ENCODE results near the gene SFMBT2. TPM values are rescaled to one million over a fixed set of nuclear protein-coding genes. Genes with fewer than 3 reads are reported as not detected.

The SFMBT2 gene
- total RNA-seq, 3 donors from 2014 or later (not counting 1 experiment from before 2014, with no cell fraction given): 50.4 to 70.4 (median 52.2) TPM

DNA sequence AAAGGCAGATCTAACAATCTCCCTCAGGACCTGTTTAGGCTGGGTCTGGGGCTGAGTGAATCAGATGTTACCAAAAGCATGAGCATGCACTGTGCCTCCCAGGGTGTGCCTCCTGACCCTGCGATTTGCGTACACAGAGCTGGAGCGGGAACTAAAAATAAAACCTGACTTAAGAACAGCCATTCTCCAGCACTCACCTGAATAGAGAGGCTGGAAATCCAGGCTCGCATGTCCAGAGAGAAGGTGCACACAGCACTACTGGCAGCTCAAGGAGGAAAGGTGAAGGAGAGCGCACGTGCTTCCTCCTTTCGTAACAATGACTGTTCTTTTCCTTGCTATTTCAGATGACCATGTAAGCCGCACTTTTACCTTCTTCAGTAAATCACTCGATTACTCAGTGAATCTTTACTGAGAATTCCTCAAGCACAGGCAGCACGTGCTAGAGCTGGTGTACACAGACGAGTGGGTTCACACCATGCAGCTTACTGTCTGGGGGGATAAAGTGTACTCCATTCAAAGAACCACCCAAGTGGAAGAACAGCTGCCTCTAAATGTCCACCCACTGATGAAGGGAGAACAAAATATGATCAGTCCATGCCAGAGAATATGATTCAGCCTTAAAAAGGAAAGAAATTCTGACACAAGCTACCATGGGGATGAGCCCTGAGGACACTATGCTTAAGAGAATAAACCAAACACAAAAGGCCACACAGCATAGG is 45.6 kb downstream of the SFMBT2 start:
- TF ChIP-seq, protein P1, sequence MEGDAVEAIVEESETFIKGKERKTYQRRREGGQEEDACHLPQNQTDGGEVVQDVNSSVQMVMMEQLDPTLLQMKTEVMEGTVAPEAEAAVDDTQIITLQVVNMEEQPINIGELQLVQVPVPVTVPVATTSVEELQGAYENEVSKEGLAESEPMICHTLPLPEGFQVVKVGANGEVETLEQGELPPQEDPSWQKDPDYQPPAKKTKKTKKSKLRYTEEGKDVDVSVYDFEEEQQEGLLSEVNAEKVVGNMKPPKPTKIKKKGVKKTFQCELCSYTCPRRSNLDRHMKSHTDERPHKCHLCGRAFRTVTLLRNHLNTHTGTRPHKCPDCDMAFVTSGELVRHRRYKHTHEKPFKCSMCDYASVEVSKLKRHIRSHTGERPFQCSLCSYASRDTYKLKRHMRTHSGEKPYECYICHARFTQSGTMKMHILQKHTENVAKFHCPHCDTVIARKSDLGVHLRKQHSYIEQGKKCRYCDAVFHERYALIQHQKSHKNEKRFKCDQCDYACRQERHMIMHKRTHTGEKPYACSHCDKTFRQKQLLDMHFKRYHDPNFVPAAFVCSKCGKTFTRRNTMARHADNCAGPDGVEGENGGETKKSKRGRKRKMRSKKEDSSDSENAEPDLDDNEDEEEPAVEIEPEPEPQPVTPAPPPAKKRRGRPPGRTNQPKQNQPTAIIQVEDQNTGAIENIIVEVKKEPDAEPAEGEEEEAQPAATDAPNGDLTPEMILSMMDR (IDR thresholded peaks at IDR 0.05): no peak
- Histone ChIP-seq H3K4me3 (ENCODE audit: low read length) (no peak overlapping the region), H3K9me3 (ENCODE audit: control insufficient read depth, insufficient read depth, low read length) (no peaks in the 10 kb centered on the region), H3K36me3 (ENCODE audit: control insufficient read depth, insufficient read depth, low read length) (peaks cover 72% of the 10 kb centered on the region), H3K27ac (ENCODE audit: low read length) (no peak overlapping the region), H3K27me3 (ENCODE audit: control insufficient read depth, insufficient read depth, low read length) (no peaks in the 10 kb centered on the region), H3K4me1 (ENCODE audit: control insufficient read depth, insufficient read depth, low read length) (no peaks in the 10 kb centered on the region)
- Mint-ChIP-seq H3K4me1 (peaks cover 51 to 55% of the 10 kb centered on the region in 2 donors), H3K27me3 (ENCODE audit: low read depth in 2 of 2) (no peaks in the 10 kb centered on the region), H3K4me3 (no peak overlapping the region), H3K36me3 (peaks cover 22% of the 10 kb centered on the region), H3K9me3 (no peaks in the 10 kb centered on the region), H3K27ac (peak overlapping the region; percentile 85 to 87)
- intact Hi-C loops (cut with micrococcal nuclease): no loop called here
- WGBS (ENCODE audit: insufficient coverage): 92% methylated on average over 11 of the region's 11 CpGs
- ATAC-seq (no peak), DNase-seq (no peak)

DNA sequence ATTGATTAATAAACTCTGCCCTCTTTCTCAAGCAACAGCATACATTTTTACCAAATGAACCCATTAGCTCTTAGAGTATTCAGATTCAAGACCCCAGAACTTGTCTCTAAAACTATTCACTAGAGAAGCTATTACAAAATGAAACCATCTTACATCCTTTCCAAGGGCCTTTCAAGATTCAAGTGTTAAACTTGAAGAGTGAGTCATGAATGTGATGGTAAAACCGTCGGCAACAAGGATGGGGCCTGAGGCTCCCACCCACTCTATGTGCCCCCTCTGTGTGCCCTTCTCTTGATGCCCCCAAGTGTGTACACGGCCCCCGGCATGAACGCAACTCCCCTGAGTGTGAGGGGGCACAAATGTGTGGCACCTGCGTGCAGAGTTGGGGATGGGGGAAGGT is 46.4 kb downstream of the SFMBT2 start:
- no peak for DNase-seq
- Histone ChIP-seq H3K9me3 (ENCODE audit: control insufficient read depth, insufficient read depth, low read length) (no peaks in the 10 kb centered on the region), H3K4me1 (ENCODE audit: control insufficient read depth, insufficient read depth, low read length) (no peaks in the 10 kb centered on the region), H3K27me3 (ENCODE audit: control insufficient read depth, insufficient read depth, low read length) (no peaks in the 10 kb centered on the region), H3K36me3 (ENCODE audit: control insufficient read depth, insufficient read depth, low read length) (peaks cover 69% of the 10 kb centered on the region), H3K4me3 (ENCODE audit: low read length) (no peak overlapping the region), H3K27ac (ENCODE audit: low read length) (no peak overlapping the region)
- Mint-ChIP-seq H3K4me3 (no peak overlapping the region), H3K27ac (peak overlapping the region; percentile 85 to 87), H3K4me1 (peaks cover 56% of the 10 kb centered on the region in 2 donors), H3K36me3 (peaks cover 18% of the 10 kb centered on the region), H3K9me3 (no peaks in the 10 kb centered on the region), H3K27me3 (ENCODE audit: low read depth in 2 of 2) (no peaks in the 10 kb centered on the region)
- WGBS (ENCODE audit: insufficient coverage): 81% methylated on average over 3 of the region's 6 CpGs
- intact Hi-C loops (cut with micrococcal nuclease): no loop called here
- TF ChIP-seq, protein P1 (IDR thresholded peaks at IDR 0.05): no peak
- ATAC-seq: peak; percentile 24 to 52 (median 52)

DNA sequence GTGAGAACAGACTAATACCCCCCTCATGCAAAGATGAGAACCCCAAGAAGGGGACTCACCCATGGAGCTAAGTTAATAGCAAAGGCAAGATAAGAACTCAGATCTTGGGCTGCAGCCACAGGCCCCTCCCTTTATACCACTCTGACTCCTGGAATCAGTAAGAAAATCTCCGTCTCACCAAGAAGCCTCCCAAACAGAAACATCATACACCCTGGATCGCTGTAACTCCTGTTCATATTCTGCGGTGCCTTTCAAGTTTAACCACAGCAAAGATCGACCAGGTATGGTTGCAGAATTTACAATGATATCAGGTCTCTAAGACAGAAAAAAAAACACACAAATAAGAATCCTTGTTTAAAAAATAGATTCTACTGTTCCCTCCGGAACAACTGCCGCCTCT is 47.1 kb downstream of the SFMBT2 start:
- ATAC-seq (no peak), DNase-seq (no peak)
- H3K36me3 Mint-ChIP-seq: peaks cover 18% of the 10 kb centered on the region
- H3K27ac Mint-ChIP-seq: peak overlapping the region; percentile 85 to 87
- H3K4me1 ChIP-seq (ENCODE audit: control insufficient read depth, insufficient read depth, low read length): no peaks in the 10 kb centered on the region
- peaks cover 63% of the 10 kb centered on the region for H3K36me3 ChIP-seq (ENCODE audit: control insufficient read depth, insufficient read depth, low read length)
- H3K4me3 ChIP-seq (ENCODE audit: low read length): no peak overlapping the region
- intact Hi-C loops (cut with micrococcal nuclease): no loop called here
- WGBS (ENCODE audit: insufficient coverage): 92% methylated on average over 6 of the region's 6 CpGs
- H3K9me3 Mint-ChIP-seq: no peaks in the 10 kb centered on the region
- H3K4me3 Mint-ChIP-seq: no peak overlapping the region
- H3K27ac ChIP-seq (ENCODE audit: low read length): no peak overlapping the region
- TF ChIP-seq, protein P1 (IDR thresholded peaks at IDR 0.05): no peak
- no peaks in the 10 kb centered on the region for H3K9me3 ChIP-seq (ENCODE audit: control insufficient read depth, insufficient read depth, low read length)
- H3K4me1 Mint-ChIP-seq: peaks cover 60 to 61% of the 10 kb centered on the region in 2 donors
- H3K27me3 ChIP-seq (ENCODE audit: control insufficient read depth, insufficient read depth, low read length): no peaks in the 10 kb centered on the region
- no peaks in the 10 kb centered on the region for H3K27me3 Mint-ChIP-seq (ENCODE audit: low read depth in 2 of 2)

DNA sequence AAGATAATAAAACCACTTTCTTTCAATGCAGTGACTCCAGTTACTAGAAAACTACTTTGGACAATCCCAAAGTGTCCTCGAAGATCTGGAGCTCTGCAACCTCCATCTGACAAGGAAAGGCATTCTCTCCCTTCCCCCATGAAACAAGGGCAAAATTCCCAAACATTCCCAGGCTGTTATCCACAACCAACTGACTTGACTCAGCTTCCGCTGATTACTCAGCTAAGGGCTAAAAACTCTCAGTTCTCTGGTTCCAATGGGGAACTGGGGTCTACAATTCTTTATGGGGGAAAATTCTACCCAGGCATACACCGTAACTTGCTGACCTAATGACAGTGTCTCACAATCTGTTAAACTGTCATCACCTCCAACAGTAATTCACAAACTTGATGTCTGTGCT is 48.4 kb downstream of the SFMBT2 start:
- no peak overlapping the region for H3K4me3 Mint-ChIP-seq
- WGBS (ENCODE audit: insufficient coverage): 95% methylated on average over 2 of the region's 3 CpGs
- H3K27me3 Mint-ChIP-seq (ENCODE audit: low read depth in 2 of 2): no peaks in the 10 kb centered on the region
- no peak for DNase-seq
- peaks cover 18% of the 10 kb centered on the region for H3K36me3 Mint-ChIP-seq
- ATAC-seq: no peak
- no peak overlapping the region for H3K27ac ChIP-seq (ENCODE audit: low read length)
- TF ChIP-seq, protein P1 (IDR thresholded peaks at IDR 0.05): no peak
- peak overlapping the region in 1 of 2 donors; percentile 87 for H3K27ac Mint-ChIP-seq
- no peak overlapping the region for H3K4me3 ChIP-seq (ENCODE audit: low read length)
- intact Hi-C loops (cut with micrococcal nuclease): no loop called here
- H3K4me1 ChIP-seq (ENCODE audit: control insufficient read depth, insufficient read depth, low read length): no peaks in the 10 kb centered on the region
- no peaks in the 10 kb centered on the region for H3K9me3 Mint-ChIP-seq
- no peaks in the 10 kb centered on the region for H3K27me3 ChIP-seq (ENCODE audit: control insufficient read depth, insufficient read depth, low read length)
- peaks cover 50% of the 10 kb centered on the region for H3K36me3 ChIP-seq (ENCODE audit: control insufficient read depth, insufficient read depth, low read length)
- H3K4me1 Mint-ChIP-seq: peaks cover 66 to 67% of the 10 kb centered on the region in 2 donors
- H3K9me3 ChIP-seq (ENCODE audit: control insufficient read depth, insufficient read depth, low read length): no peaks in the 10 kb centered on the region

All from natural killer cell (primary cell).